22Rv1 (cell line): ENCODE results near the gene EFCC1.

ENCODE experiments used
- H3K27ac ChIP-seq: fragments of 450-650 bp; 2 replicates; pipeline ENCODE4 v1.5.1; 2017
- ZFX ChIP-seq: fragments of 450-650 bp; IDR thresholded peaks from 2 replicates; pipeline ENCODE4 v1.6.1; 2017; ENCODE audit warnings: antibody characterized with exemption, borderline replicate concordance
- TF ChIP-seq, protein P1 (sequence below): fragments of 450-650 bp; IDR thresholded peaks from 2 replicates; pipeline ENCODE4 v1.5.1; 2017; ENCODE audit warnings: mild to moderate bottlenecking

EFCC1 gene

DNA sequence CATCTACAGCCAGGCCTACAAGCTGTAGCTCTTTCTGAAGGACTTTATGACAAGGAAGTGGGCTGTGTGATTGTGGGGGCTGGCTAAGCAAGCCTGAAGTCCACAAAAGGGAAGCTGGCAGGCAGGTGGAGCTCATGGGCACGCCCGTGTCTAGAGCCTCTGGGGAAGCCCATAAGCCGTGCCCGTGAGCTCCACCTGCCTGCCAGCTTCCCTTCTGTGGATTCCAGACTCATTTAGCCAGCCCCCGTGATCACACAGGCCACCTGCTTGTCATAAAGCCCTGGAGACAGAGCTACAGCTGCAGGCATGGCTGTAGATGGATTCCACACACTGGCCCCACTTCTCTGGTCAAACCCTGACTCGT lies 15.2 kb downstream of the EFCC1 start:
- TF ChIP-seq ZFX, result no peak
- TF ChIP-seq, protein P1, sequence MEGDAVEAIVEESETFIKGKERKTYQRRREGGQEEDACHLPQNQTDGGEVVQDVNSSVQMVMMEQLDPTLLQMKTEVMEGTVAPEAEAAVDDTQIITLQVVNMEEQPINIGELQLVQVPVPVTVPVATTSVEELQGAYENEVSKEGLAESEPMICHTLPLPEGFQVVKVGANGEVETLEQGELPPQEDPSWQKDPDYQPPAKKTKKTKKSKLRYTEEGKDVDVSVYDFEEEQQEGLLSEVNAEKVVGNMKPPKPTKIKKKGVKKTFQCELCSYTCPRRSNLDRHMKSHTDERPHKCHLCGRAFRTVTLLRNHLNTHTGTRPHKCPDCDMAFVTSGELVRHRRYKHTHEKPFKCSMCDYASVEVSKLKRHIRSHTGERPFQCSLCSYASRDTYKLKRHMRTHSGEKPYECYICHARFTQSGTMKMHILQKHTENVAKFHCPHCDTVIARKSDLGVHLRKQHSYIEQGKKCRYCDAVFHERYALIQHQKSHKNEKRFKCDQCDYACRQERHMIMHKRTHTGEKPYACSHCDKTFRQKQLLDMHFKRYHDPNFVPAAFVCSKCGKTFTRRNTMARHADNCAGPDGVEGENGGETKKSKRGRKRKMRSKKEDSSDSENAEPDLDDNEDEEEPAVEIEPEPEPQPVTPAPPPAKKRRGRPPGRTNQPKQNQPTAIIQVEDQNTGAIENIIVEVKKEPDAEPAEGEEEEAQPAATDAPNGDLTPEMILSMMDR, result peak; percentile 7; the same call in 1 of the 2 replicates
- H3K27ac ChIP-seq, result no peak overlapping the region

DNA sequence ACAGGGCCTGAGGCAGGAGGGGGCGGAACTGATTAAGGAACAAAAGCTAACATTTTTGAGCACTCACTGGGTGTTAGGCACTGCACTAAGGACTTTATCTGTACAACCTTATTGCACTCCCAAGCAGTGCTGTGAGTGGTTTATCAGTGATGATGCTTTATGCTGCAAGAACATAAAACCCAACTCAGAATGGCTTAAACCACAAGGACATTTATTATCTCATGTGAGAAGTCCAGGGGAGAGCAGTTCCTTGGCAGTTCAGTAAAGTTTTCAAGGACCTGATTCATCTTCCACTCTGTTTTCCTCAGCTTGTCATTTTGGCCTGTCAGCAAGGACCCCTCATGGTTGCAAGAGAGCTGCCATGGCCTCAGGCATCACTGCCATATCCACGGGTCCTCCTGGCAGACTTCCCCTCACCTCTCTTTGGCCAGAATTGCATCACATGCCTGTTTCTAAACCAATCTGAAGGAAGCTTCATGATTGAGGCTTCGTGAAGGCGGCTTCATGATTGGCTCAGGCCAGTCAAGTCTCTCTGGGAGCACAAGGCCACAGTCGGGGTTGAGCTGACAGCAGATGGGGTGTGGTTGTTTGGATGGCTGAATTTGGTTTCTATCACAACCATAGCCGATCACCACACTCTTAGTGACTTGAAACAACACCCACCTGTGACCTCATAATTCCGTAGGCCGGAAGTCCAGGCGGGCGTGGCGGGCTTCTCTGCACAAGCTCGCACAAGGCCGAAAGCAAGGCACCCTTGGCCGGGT lies 15.8 kb downstream of the EFCC1 start:
- H3K27ac ChIP-seq, result no peak overlapping the region
- TF ChIP-seq, protein P1, result no peak

DNA sequence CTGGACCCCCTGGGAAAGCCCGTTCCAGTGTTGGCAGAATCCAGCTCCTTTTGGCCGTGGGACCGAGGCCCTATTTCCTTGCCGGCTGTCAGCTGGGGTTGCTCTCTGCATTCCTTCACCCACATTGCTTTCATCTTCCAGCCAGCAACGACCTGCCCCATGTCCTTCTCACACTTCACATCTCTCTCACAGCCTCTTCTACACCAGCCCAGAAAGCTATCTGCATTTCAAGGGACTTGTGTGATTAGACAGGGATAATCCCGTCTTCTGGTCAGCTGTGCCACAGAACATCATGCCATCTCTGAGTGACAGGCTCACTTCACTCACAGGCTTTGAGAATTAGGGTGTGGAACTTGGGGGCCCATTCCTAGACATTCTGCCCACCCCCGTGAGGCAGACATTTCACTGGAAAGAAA lies 16.4 kb downstream of the EFCC1 start:
- TF ChIP-seq, protein P1, result no peak
- TF ChIP-seq ZFX, result no peak

DNA sequence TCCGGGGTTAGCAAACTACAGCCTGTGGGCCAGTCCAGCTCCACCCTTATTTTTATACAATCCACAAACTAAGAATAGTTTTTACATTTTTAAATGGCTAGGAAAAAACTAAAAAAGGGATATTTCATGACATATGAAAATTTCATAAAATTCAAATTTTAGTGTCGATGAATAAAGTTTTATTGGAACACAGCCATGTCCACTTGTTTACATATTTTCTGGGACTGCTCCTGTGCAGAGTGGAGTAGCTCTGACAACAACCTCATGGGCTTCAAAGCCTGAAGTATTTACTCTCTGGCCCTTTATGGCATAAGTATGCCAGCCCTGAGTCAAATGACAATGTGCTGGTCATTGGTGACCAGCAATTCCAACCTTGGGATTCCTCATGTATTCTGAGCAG lies 17.2 kb downstream of the EFCC1 start:
- TF ChIP-seq, protein P1, result no peak
- no peak for TF ChIP-seq ZFX
- no peak overlapping the region for H3K27ac ChIP-seq

More for the DNA sequence above, 16.4 kb downstream of the EFCC1 start:
- H3K27ac ChIP-seq, result no peak overlapping the region

GRCh38 chr3:129018751-129019150 lies 17.6 kb downstream of the EFCC1 start:
- TF ChIP-seq, protein P1, result no peak
- TF ChIP-seq ZFX, result no peak
- H3K27ac ChIP-seq, result no peak overlapping the region

DNA sequence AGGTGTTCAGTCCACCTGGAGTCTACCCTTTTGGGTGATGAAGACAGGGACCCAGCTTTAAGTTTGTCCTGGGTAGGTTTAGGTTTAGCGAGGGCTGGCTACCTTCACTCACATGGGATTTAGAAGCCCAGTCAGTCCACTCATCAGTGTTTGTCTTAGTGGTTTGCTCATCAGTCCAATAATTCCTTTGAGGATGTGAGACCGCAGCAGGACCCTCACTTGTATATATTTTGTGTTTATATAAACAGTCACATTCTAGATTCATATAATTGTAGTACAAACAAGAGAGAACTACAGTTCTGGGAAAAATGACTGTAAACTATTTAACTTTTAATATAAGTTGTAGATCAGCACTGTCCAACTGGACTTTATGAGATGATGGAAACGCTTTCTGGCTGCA lies 18.2 kb downstream of the EFCC1 start:
- H3K27ac ChIP-seq, result no peak overlapping the region
- TF ChIP-seq, protein P1, result no peak
- TF ChIP-seq ZFX, result no peak

GRCh38 chr3:129020691-129021090 lies 19.6 kb downstream of the EFCC1 start:
- H3K27ac ChIP-seq, result no peak overlapping the region
- no peak for TF ChIP-seq ZFX
- TF ChIP-seq, protein P1, result no peak
